Heart left ventricle (tissue), 13 donors: ENCODE data around the gene LY9.

ENCODE experiments used
- POLR2A ChIP-seq, 2 donors: fragments of 450-650 bp; IDR thresholded peaks; one replicate each; pipeline ENCODE4 v1.6.1; 2017; ENCODE audit warnings: antibody characterized with exemption in 2 of 2, mild to moderate bottlenecking in 2 of 2, moderate library complexity in 2 of 2
- TF ChIP-seq, protein P1 (sequence below), 12 donors: fragments of 200-600 bp; sonication (generic) in 4 of 12; IDR thresholded peaks; one replicate each; pipeline versions ENCODE4 v1.5.0 to v1.8.0; 2018 to 2022; ENCODE audit warnings: antibody characterized with exemption in 12 of 12, mild to moderate bottlenecking in 5 of 12
- donor health status: ischemic (EF 13 %, LVEDD 7.1; RV severe dilation, severe dysfunction).
- donor health status: DM: no; HTN: yes; CAD: no.
- donor health status: DM: no; HTN: no; CAD: no.
- donor health status: ischemic (EF 25% LVEDD 6.9; RV normal size, moderate dysfunction).
- donor health status: ischemic (EF 25% LVEDD 5.7; RV mildly dilated, moderate dysfunction).
- donor health status: ischemic (EF 35%, LVEDD 5.7; RV mildly dilated, moderate dysfunction).
- donor health status: nonischemic (EF 11% LVEDD 7.7; RV severe dilation, severe dysfunction).
- donor health status: DM: yes; HTN: yes; CAD: no.
- donor health status: PGD.
- donor health status: ischemic (EF 29% LVEDD 5.4; RV normal size, mild dysfunction).
- donor health status: nonischemic (EF 23%, LVEDD 6.1; RV moderate dilation, normal function).

DNA sequence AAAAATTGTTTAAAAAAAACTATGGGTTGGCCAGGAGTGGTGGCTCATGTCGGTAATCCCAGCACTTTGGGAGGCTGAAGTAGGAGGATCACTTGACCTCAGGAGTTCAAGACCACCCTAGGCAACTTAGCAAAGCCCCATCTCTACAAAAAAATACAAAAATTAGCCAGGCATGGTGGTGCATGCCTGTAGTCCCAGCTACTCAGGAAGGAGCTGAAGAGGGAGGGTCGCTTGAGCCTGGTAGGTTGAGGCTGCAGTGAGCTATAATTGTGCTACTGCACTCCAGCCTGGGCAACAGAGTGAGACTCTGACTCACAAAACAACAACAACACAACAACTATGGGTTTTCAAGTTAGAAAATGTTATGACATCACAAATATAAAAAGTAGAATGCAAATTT, 40.5 kb upstream of the LY9 start:
- TF ChIP-seq, protein P1, sequence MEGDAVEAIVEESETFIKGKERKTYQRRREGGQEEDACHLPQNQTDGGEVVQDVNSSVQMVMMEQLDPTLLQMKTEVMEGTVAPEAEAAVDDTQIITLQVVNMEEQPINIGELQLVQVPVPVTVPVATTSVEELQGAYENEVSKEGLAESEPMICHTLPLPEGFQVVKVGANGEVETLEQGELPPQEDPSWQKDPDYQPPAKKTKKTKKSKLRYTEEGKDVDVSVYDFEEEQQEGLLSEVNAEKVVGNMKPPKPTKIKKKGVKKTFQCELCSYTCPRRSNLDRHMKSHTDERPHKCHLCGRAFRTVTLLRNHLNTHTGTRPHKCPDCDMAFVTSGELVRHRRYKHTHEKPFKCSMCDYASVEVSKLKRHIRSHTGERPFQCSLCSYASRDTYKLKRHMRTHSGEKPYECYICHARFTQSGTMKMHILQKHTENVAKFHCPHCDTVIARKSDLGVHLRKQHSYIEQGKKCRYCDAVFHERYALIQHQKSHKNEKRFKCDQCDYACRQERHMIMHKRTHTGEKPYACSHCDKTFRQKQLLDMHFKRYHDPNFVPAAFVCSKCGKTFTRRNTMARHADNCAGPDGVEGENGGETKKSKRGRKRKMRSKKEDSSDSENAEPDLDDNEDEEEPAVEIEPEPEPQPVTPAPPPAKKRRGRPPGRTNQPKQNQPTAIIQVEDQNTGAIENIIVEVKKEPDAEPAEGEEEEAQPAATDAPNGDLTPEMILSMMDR (IDR thresholded peaks at IDR 0.05), result no peak
- TF ChIP-seq POLR2A (IDR thresholded peaks at IDR 0.05), result no peak
